Measurements from ENCODE around the gene CDH23.

- no peak for TF ChIP-seq POLR2A (IDR thresholded peaks at IDR 0.05; ENCODE audit: low read depth)
- no peak for TF ChIP-seq POLR2AphosphoS5 (IDR thresholded peaks at IDR 0.05)
- TF ChIP-seq, protein P1, sequence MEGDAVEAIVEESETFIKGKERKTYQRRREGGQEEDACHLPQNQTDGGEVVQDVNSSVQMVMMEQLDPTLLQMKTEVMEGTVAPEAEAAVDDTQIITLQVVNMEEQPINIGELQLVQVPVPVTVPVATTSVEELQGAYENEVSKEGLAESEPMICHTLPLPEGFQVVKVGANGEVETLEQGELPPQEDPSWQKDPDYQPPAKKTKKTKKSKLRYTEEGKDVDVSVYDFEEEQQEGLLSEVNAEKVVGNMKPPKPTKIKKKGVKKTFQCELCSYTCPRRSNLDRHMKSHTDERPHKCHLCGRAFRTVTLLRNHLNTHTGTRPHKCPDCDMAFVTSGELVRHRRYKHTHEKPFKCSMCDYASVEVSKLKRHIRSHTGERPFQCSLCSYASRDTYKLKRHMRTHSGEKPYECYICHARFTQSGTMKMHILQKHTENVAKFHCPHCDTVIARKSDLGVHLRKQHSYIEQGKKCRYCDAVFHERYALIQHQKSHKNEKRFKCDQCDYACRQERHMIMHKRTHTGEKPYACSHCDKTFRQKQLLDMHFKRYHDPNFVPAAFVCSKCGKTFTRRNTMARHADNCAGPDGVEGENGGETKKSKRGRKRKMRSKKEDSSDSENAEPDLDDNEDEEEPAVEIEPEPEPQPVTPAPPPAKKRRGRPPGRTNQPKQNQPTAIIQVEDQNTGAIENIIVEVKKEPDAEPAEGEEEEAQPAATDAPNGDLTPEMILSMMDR (IDR thresholded peaks at IDR 0.05): no peak
- no peak for TF ChIP-seq EP300 (IDR thresholded peaks at IDR 0.05)
These were observed 187.7 kb downstream of the CDH23 start for GRCh38 chr10:71584461-71584860.
